K562 treated with DMSO at 1 percent for 24 hours (cell line): Measurements from ENCODE around the gene CRAMP1. TPM values are rescaled to one million over a fixed set of nuclear protein-coding genes. Genes with fewer than 3 reads are reported as not detected.

Source experiments
- total RNA-seq: library from RNA; unstranded; fragments of 300-600 nt; gene quantifications from 2 replicates; pipeline ENCODE4 v1.2.3, GENCODE V29; 2022; ENCODE audit warnings: low read depth; ENCODE audit not compliant: insufficient read depth

CRAMP1 gene
- total RNA-seq: 10.4 and 11.2 TPM in 2 replicates

GRCh38 chr16:1612320-1613111 lies at the start of gene CRAMP1:
Gene CRAMP1, plus strand, starts transcription at chr16:1612360. Its CDS starts 2,280 bp downstream, at chr16:1614640.

GRCh38 chr16:1677942-1678499 lies 65.9 kb downstream of the CRAMP1 start, which contains the start of gene JPT2:
Gene JPT2, plus strand, starts transcription at chr16:1678279. Its CDS starts 34 bp downstream, at chr16:1678313.

GRCh38 chr16:1705688-1706385 lies 93.7 kb downstream of the CRAMP1 start, which contains the start of gene MAPK8IP3:
Gene MAPK8IP3, plus strand, starts transcription at chr16:1706195. Its CDS starts 145 bp downstream, at chr16:1706340.

Other genes with a start within 250 kb of the CRAMP1 start
- gene UNKL, start 197.7 kb upstream of the CRAMP1 start, total RNA-seq: 18.6 and 27.2 TPM in 2 replicates
- 25.0 and 26.1 TPM in 2 replicates for gene UQCC4, start 191.6 kb upstream of the CRAMP1 start, total RNA-seq
- not detected in 2 replicates for gene PERCC1, start 181.3 kb upstream of the CRAMP1 start, total RNA-seq
- gene CCDC154, start 167.8 kb upstream of the CRAMP1 start, total RNA-seq: 0.86 and 1.9 TPM in 2 replicates
- gene CLCN7, start 137.3 kb upstream of the CRAMP1 start, total RNA-seq: 149 and 176 TPM in 2 replicates
- gene PTX4, start 123.4 kb upstream of the CRAMP1 start, total RNA-seq: not detected in 2 replicates
- gene TELO2, start 119.0 kb upstream of the CRAMP1 start, total RNA-seq: 59.8 and 75.6 TPM in 2 replicates
- 0.16 TPM in 1 of 2 replicates, not detected in the other for gene TMEM204, start 78.7 kb upstream of the CRAMP1 start, total RNA-seq
- 7.5 and 9.0 TPM in 2 replicates for gene IFT140, start 288 bp upstream of the CRAMP1 start, total RNA-seq
- gene JPT2, start 65.9 kb downstream of the CRAMP1 start, total RNA-seq: 47.4 and 47.6 TPM in 2 replicates
- gene MAPK8IP3, start 93.8 kb downstream of the CRAMP1 start, total RNA-seq: 30.2 and 39.0 TPM in 2 replicates
- 80.6 and 94.0 TPM in 2 replicates for gene NME3, start 159.2 kb downstream of the CRAMP1 start, total RNA-seq
- 9.7 and 11.0 TPM in 2 replicates for gene EME2, start 160.4 kb downstream of the CRAMP1 start, total RNA-seq
- 209 and 232 TPM in 2 replicates for gene MRPS34, start 160.8 kb downstream of the CRAMP1 start, total RNA-seq
- 85.1 and 96.8 TPM in 2 replicates for gene SPSB3, start 170.2 kb downstream of the CRAMP1 start, total RNA-seq
- gene NUBP2, start 170.6 kb downstream of the CRAMP1 start, total RNA-seq: 178 and 198 TPM in 2 replicates
- 0.36 and 0.50 TPM in 2 replicates for gene IGFALS, start 181.3 kb downstream of the CRAMP1 start, total RNA-seq
- 95.7 and 105 TPM in 2 replicates for gene HAGH, start 214.5 kb downstream of the CRAMP1 start, total RNA-seq
- 30.8 and 34.7 TPM in 2 replicates for gene FAHD1, start 214.8 kb downstream of the CRAMP1 start, total RNA-seq